Right renal pelvis (tissue), 4 donors: ENCODE measurements around the gene ABL2. TPM values are rescaled to one million over a fixed set of nuclear protein-coding genes. Genes with fewer than 3 reads are reported as not detected.
"Not testable (repeated sequence)": the region's sequence is repeated elsewhere in the genome, so short reads cannot be mapped to it uniquely, and the experiment has no call there.

Experiments used
- DNase-seq, 4 donors: peaks; one replicate each; pipeline ENCODE4 v3.0.0-alpha.2; 2013; ENCODE audit warnings: low read depth in 4 of 4, low spot score in 3 of 4, missing footprints in 1 of 4
- polyA plus RNA-seq, 4 donors: library from polyadenylated mRNA; unstranded; fragments of 120-200 nt; gene quantifications; one replicate each; pipeline ENCODE4 v1.2.1, GENCODE V29; 2013; ENCODE audit not compliant: insufficient read length in 4 of 4

The ABL2 gene
- polyA plus RNA-seq, 4 donors = 10.7 to 11.2 (median 10.9) TPM

DNA sequence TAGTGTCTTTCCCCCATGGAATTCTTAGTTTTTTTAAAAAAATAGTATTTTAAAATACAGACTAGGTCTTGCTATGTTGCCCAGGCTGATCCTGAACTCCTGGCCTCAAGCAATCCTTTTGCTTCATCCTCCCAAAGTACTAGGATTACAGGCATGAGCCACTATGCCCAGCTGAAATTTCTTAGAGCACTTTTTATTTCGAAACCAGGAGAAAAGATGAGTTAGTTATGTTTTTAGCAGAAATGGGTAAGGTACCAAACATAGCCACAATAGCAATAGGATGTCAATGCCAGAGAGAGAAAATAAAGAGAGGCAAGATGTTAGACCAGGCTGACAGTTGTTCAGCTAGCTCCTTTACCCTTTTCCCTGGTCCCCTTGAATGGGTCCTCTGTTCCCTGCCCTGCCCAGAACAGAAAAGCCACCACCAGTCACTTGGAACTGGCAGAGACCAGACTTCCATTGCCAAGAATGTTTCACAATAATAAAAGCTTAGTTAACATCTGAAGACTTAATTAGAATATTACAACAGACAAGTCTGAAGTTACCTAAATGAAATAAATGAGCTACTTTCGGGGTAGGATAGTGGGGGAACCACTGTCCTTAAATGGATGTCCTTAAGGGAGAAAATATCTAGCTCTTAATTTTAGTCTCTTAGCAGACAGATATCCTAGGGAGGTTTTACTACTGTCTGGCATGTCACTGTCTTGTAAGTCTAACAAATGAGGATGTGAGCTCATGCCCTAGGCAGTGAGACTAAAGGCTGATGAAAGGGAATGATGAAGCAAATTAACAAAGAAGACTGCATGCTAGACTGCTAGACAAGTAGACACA lies 54.3 kb downstream of the ABL2 start:
- DNase-seq = no peak

- not testable (repeated sequence) for DNase-seq
Measured at GRCh38 chr1:179170468-179170770, 59.1 kb downstream of the ABL2 start.

- no peak for DNase-seq
Measured at GRCh38 chr1:179169616-179170467, 59.6 kb downstream of the ABL2 start.

DNA sequence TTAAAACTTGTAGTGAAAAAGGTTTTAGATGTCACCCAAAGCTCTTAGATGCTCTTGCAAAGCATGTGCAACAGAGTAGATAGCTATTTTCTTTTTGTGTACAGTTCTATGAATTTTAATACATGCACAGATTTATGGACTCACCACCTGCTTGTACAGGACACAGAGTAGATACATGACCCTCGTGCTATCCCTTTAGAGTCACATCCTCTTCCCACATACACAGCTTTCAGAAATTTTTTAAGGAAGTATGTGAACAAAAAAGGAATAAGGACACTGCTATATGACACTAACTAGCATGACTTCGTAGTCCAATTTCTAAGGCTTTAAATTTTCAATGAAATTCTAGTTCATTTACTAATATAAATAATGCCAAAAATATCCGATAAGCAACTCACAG lies 60.9 kb downstream of the ABL2 start:
- DNase-seq = no peak

- DNase-seq = no peak
Measured at GRCh38 chr1:179167955-179168354, 61.5 kb downstream of the ABL2 start.

GRCh38 chr1:179167418-179167777 lies 62.1 kb downstream of the ABL2 start:
- no peak for DNase-seq

DNA sequence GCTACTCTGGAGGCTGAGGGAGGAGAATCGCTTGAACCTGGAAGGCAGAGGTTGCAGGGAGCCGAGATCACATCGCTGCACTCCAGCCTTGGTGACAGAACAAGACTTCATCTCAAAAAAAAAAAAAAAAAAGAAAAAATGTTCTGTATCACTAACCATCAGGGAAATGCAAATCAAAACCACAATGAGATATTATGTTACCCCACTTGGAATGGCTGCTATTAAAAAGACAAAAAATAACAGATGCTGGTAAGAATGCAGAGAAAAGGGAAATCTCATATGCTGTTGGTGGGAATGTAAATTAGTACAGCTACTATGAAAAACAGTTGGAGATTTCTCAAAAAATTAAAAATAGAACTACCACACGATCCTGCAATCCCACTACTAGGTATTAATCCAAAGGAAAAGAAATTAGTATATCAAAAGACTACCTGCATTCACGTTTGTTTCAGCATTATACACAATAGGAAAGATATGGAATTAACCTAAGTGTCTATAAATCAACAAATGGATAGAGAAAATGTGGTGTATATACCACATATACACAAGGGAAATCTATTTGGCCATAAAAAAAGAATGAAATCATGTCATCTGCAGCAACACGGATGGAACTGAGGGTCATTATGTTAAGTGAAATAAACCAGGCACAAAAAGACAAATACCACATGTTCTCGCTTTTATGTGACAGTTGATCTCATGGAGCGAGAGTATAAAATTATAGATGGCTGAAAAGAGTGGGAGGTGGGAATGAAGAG lies 62.6 kb downstream of the ABL2 start:
- no peak for DNase-seq

DNA sequence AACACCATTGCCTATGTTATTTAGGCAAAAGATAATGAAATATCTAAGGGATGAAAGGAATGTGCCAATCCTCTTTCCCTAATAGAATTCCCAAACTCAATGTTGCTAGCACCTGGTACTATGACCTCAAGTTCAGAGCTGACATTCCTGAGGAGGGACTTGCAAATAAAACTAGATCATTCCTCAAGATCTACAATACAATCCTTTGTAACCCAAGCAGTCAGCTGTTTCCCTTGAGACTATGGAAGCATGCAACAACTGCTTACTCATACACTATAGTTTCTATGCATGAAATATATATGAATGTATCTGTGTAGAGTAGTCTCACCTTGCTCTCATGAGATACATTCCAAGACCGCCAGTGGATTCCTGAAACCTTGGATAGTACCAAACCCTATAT lies 65.0 kb downstream of the ABL2 start:
- DNase-seq = no peak

DNA sequence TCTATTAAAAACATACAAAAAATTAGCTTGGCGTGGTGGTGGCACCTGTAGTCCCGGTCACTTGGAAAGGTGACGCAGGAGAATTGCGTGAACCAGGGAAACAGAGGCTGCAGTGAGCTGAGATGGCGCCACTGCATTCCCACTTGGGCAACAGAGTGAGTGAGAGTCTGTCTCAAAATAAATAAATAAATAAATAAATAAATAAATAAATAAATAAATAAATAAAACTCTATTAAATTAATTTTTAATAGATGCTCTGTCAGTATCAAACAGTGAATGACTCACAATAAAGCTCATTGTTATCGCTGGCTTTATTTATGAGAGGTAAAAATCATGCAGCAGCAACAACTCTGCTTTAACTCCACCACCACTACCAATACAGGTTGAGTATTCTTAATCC lies 72.8 kb downstream of the ABL2 start:
- no peak for DNase-seq

GRCh38 chr1:179156026-179156425 lies 73.5 kb downstream of the ABL2 start:
- no peak for DNase-seq

- no peak for DNase-seq
Measured at GRCh38 chr1:179155615-179156014, 73.9 kb downstream of the ABL2 start.

DNA sequence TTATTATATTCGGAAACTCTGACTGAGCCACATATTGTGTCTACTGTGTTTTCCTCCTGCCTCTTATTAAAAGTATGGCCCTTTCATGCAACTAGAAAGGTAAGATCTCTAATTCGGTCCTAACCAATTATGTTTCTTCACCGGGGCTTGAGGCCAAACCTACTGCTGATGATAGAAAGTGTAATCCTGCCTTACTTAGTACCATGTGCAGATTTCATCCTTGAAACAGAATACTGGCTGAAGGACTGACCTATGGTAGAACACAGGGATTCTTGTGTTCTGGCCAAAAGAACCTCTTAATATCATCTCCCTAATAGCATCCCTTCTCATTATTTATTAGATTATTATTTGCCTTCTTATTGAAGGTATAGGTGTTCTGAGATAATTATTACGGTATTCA lies 75.0 kb downstream of the ABL2 start:
- DNase-seq = no peak

DNA sequence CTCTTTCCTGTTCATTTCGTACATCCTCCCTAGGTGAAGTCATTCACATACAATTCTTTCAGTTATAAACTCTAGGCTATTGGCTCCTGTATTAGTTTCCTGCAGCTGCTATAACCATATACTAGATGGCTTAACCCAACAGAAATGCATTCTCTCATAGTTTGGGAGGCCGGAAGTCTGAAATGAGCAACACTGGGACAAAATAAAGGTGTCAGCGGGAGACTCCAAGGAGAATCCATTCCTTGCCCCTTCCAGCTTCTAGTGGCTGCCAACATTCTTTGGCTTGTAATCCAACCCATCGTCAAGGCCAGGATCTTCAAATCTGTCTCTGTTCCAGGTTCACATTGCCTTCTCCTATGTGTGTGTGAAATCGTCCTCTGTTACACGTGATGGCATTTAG lies 76.3 kb downstream of the ABL2 start:
- DNase-seq = no peak

DNA sequence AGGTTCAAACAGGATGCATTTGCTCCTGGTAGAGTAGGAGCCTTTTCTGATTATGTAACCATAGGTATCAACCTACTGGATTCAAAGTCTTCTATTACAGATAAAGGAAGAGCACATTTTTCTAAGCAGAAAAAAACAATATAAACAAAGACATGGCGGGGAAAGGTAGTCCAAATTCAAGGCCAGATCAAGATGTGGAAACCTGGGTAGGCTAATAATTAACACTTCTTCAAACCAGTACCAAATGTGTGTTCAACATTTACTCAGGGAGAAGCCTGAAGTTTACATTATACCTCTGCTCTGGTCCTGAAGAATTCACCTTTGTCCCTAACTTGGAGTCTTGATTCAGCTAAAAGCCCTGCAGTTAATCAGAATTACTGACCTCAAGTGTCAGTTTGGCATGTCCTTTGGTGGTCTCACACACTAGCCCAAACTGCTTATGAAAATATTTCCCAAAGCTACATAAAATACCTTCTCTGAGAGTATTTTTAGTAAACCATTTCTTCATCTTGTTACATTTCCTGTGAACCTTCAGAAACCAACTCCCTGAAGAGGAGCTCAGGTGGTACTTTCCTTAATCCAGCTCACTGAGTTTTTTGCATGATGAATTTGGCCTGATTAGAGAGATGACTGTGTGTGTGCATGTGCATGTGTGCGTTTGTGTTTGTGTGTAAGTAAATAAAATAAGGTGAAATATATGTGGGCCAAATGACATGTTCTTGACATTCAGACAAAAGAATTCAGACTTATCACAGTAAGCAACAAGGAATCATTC lies 77.4 kb downstream of the ABL2 start:
- no peak for DNase-seq

- no peak for DNase-seq
Measured at GRCh38 chr1:179146911-179147310, 82.6 kb downstream of the ABL2 start.

- no peak for DNase-seq
Measured at GRCh38 chr1:179146476-179146875, 83.0 kb downstream of the ABL2 start.

- no peak for DNase-seq
Measured at GRCh38 chr1:179145521-179145920, 84.0 kb downstream of the ABL2 start.

GRCh38 chr1:179144626-179145025 lies 84.9 kb downstream of the ABL2 start:
- no peak for DNase-seq

DNA sequence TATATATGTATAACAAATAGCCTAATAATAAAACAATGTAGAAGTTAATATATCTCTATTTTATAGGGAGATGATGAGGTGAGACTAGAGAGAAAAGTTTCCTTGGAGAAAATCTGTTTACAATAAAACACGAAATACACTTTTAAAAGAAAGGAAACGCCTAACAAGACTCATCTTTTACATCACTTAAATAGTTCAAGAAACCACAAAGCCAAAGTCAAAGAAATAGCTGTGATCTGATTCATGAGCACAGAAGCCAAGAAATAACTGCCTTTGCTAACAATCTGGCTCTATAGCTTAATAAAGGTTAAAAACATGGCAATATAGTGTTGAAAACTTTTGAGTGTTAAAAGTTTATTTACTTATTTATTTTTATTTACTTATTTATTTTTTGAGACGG lies 86.2 kb downstream of the ABL2 start:
- DNase-seq = no peak

- DNase-seq = no peak
Measured at GRCh38 chr1:179142889-179143299, 86.6 kb downstream of the ABL2 start.
